Stimulated activated CD4-positive, alpha-beta T cell treated with anti-CD3 and anti-CD28 coated beads, Interleukin-4, amount 100 ng/mL, for 48 hours (primary cell): ENCODE data around the gene FGD3.
A peak's percentile ranks its signal among the peaks of the same experiment; 100 is the strongest.
"Not testable (repeated sequence)": the region's sequence is repeated elsewhere in the genome, so short reads cannot be mapped to it uniquely, and the experiment has no call there.

Experiments
- DNase-seq, 2 donors: peaks; one replicate each; pipeline ENCODE4 v3.0.0-alpha.2; 2020; ENCODE audit warnings: low read depth in 2 of 2

Gene FGD3

GRCh38 chr9:92947268-92948037, at the start of gene FGD3:
FGD3 (plus strand) TSS chr9:92947523; CDS start chr9:92976257, 28,734 bp downstream.
- DNase-seq: peak; percentile 19 to 33

GRCh38 chr9:92905137-92905536, 42.2 kb upstream of the FGD3 start:
- not testable (repeated sequence) for DNase-seq

- no peak for DNase-seq
Observed at GRCh38 chr9:92911511-92912475, 35.5 kb upstream of the FGD3 start.

GRCh38 chr9:92917176-92917800, 30.0 kb upstream of the FGD3 start:
- no peak for DNase-seq

- DNase-seq: no peak
Observed at GRCh38 chr9:92920437-92920836, 26.9 kb upstream of the FGD3 start.

GRCh38 chr9:92931606-92932005, 15.7 kb upstream of the FGD3 start:
- DNase-seq: no peak

GRCh38 chr9:92934321-92934720, 13.0 kb upstream of the FGD3 start:
- no peak for DNase-seq

- no peak for DNase-seq
Observed at GRCh38 chr9:92938025-92938424, 9.3 kb upstream of the FGD3 start.

- DNase-seq: no peak
Observed at GRCh38 chr9:92941861-92942260, 5.5 kb upstream of the FGD3 start.

GRCh38 chr9:92942688-92943616, 4.4 kb upstream of the FGD3 start:
- DNase-seq: no peak

- DNase-seq: no peak
Observed at GRCh38 chr9:92944921-92945320, 2.4 kb upstream of the FGD3 start.

GRCh38 chr9:92945796-92946195, 1.5 kb upstream of the FGD3 start:
- DNase-seq: no peak

GRCh38 chr9:92948038-92948534, 763 bp downstream of the FGD3 start:
- no peak for DNase-seq

GRCh38 chr9:92948632-92949031, 1.3 kb downstream of the FGD3 start:
- DNase-seq: no peak

GRCh38 chr9:92949266-92949982, 2.1 kb downstream of the FGD3 start:
- DNase-seq: no peak

GRCh38 chr9:92950359-92950955, 3.1 kb downstream of the FGD3 start:
- DNase-seq: no peak

- no peak for DNase-seq
Observed at GRCh38 chr9:92952906-92953610, 5.7 kb downstream of the FGD3 start.

GRCh38 chr9:92954049-92954861, 6.9 kb downstream of the FGD3 start:
- peak; percentile 63 to 74 for DNase-seq
